H1 (cell line): ENCODE results near the gene HYLS1. TPM values are rescaled to one million over a fixed set of nuclear protein-coding genes. Genes with fewer than 3 reads are reported as not detected.

Experiments
- CTCF ChIA-PET: fragments of 300-600 bp; sonication (Branson Sonifier 250); formaldehyde crosslinking; loops from one replicate; lab custom pipeline; 2021; ENCODE audit not compliant: partially characterized antibody; lab: Charles Lee
- POLR2A ChIA-PET: fragments of 300-600 bp; sonication (Branson Sonifier 250); formaldehyde crosslinking; loops from one replicate; lab custom pipeline; 2021; ENCODE audit warnings: inconsistent platforms; ENCODE audit not compliant: partially characterized antibody; lab: Charles Lee
- DNase-seq, 2 experiments: peaks; one replicate each; pipeline versions ENCODE4 v3.0.0 to v3.0.0-alpha.2; 2010 to 2022; ENCODE audit warnings: low spot score in 2 of 2, low read depth in 1 of 2, mixed read lengths in 1 of 2
- FAIRE-seq: peaks from 2 replicates; lab custom pipeline; 2011; peaks lifted over from hg19 to GRCh38; lab: Jason Lieb, UNC
- H2AFZ ChIP-seq: 2 replicates; pipeline ENCODE4 v1.8.1; 2012; ENCODE audit warnings: low read length, inconsistent platforms
- H2AK5ac ChIP-seq: 2 replicates; pipeline ENCODE4 v1.6.1; 2013; ENCODE audit warnings: low read depth, low read length
- H2BK120ac ChIP-seq: replicated peaks from 2 replicates; pipeline ENCODE3; 2013; ENCODE audit warnings: low read depth, low read length, inconsistent platforms
- H2BK12ac ChIP-seq: 2 replicates; pipeline ENCODE4 v1.6.1; 2013; ENCODE audit warnings: low read depth, low read length
- H2BK15ac ChIP-seq: 2 replicates; pipeline ENCODE4 v1.6.1; 2013; ENCODE audit warnings: low read length
- H2BK20ac ChIP-seq: 2 replicates; pipeline ENCODE4 v1.6.1; 2013; ENCODE audit warnings: low read length
- H2BK5ac ChIP-seq: 2 replicates; pipeline ENCODE4 v1.6.1; 2013; ENCODE audit warnings: low read depth, low read length
- H3K14ac ChIP-seq: 2 replicates; pipeline ENCODE4 v1.6.1; 2013; ENCODE audit warnings: inconsistent platforms; ENCODE audit not compliant: insufficient read length
- H3K18ac ChIP-seq: 2 replicates; pipeline ENCODE4 v1.6.1; 2013; ENCODE audit warnings: low read length; ENCODE audit errors: extremely low read depth
- H3K23ac ChIP-seq: 2 replicates; pipeline ENCODE4 v1.6.1; 2013; ENCODE audit warnings: inconsistent platforms; ENCODE audit not compliant: insufficient read length
- H3K23me2 ChIP-seq: 2 replicates; pipeline ENCODE4 v1.6.1; 2013; ENCODE audit warnings: low read depth, low read length
- H3K27ac ChIP-seq: 2 replicates; pipeline ENCODE4 v1.6.1; 2011; ENCODE audit warnings: low read depth, low read length, inconsistent platforms
- H3K27me3 ChIP-seq, 4 experiments: replicated peaks in 1 of 4; 1 replicate in 1 of 4; 2 replicates in 3 of 4; pipeline versions ENCODE4 v1.6.1 to v1.8.1; 2011 to 2013; ENCODE audit warnings: low read length in 3 of 4, mild to moderate bottlenecking in 3 of 4, inconsistent platforms in 2 of 4, mixed read lengths in 2 of 4, moderate library complexity in 1 of 4; ENCODE audit not compliant: control insufficient read depth in 3 of 4, insufficient read depth in 3 of 4; ENCODE audit errors: extremely low read depth in 1 of 4
- H3K36me3 ChIP-seq, 4 experiments: 2 replicates each; pipeline versions ENCODE4 v1.6.1 to v1.8.1; 2011 to 2013; ENCODE audit warnings: mild to moderate bottlenecking in 4 of 4, low read length in 3 of 4, moderate library complexity in 2 of 4, control low read depth in 1 of 4, inconsistent platforms in 1 of 4; ENCODE audit not compliant: insufficient read depth in 4 of 4, control insufficient read depth in 2 of 4
- H3K4ac ChIP-seq: replicated peaks from 2 replicates; pipeline ENCODE3; 2013; ENCODE audit warnings: low read length, low read depth, mixed read lengths, inconsistent platforms; ENCODE audit not compliant: insufficient read length
- H3K4me1 ChIP-seq, 4 experiments: replicated peaks in 1 of 4; 1 replicate in 1 of 4; 2 replicates in 3 of 4; pipeline versions ENCODE4 v1.6.1 to v1.8.1; 2011 to 2013; ENCODE audit warnings: low read length in 3 of 4, inconsistent platforms in 2 of 4, mixed read lengths in 1 of 4; ENCODE audit not compliant: insufficient read depth in 4 of 4, control insufficient read depth in 3 of 4
- H3K4me2 ChIP-seq, 2 experiments: 2 replicates each; pipeline versions ENCODE4 v1.6.1 to v1.8.1; 2011 to 2013; ENCODE audit warnings: low read depth in 2 of 2, low read length in 2 of 2, control low read depth in 1 of 2, inconsistent platforms in 1 of 2, mild to moderate bottlenecking in 1 of 2; ENCODE audit not compliant: insufficient read depth in 1 of 2
- H3K4me3 ChIP-seq, 4 experiments: fragments of 200-600, 300-600 bp in 1 of 4; sonication (generic), shearing (Covaris generic), sonication (Bioruptor Twin) in 1 of 4; 2 replicates each; pipeline versions ENCODE4 v1.5.1 to v1.8.1; 2011 to 2016; ENCODE audit warnings: low read length in 4 of 4, low read depth in 3 of 4, control low read depth in 2 of 4, inconsistent platforms in 2 of 4, mild to moderate bottlenecking in 2 of 4, mixed read lengths in 1 of 4, moderate library complexity in 1 of 4; ENCODE audit not compliant: insufficient read depth in 2 of 4; ENCODE audit errors: extremely low read depth in 1 of 4
- H3K56ac ChIP-seq: replicated peaks from 2 replicates; pipeline ENCODE3; 2013; ENCODE audit warnings: low read depth, mild to moderate bottlenecking, mixed read lengths, low read length, inconsistent platforms; ENCODE audit not compliant: insufficient read length
- H3K79me1 ChIP-seq: 2 replicates; pipeline ENCODE4 v1.6.1; 2013; ENCODE audit warnings: low read depth, low read length, control low read depth
- H3K79me2 ChIP-seq, 2 experiments: 2 replicates each; pipeline versions ENCODE4 v1.6.1 to v1.8.1; 2012 to 2013; ENCODE audit warnings: low read length in 2 of 2, mild to moderate bottlenecking in 2 of 2, inconsistent platforms in 1 of 2; ENCODE audit not compliant: insufficient read depth in 2 of 2, control insufficient read depth in 1 of 2
- H3K9ac ChIP-seq, 4 experiments: replicated peaks in 1 of 4; 1 replicate in 1 of 4; 2 replicates in 3 of 4; pipeline versions ENCODE4 v1.6.1 to v1.8.1; 2011 to 2013; ENCODE audit warnings: low read depth in 3 of 4, low read length in 3 of 4, control low read depth in 2 of 4, mild to moderate bottlenecking in 2 of 4, moderate library complexity in 2 of 4, inconsistent platforms in 1 of 4; ENCODE audit errors: extremely low read depth in 1 of 4
- H3K9me3 ChIP-seq, 2 experiments: 2 replicates each; pipeline versions ENCODE4 v1.6.1 to v1.8.1; 2012 to 2013; ENCODE audit warnings: mild to moderate bottlenecking in 2 of 2, moderate library complexity in 2 of 2, control low read depth in 1 of 2, inconsistent platforms in 1 of 2, low read depth in 1 of 2, low read length in 1 of 2, mixed read lengths in 1 of 2; ENCODE audit not compliant: insufficient read depth in 2 of 2
- H4K20me1 ChIP-seq, 2 experiments: replicated peaks in 1 of 2; 2 replicates each; pipeline versions ENCODE3 to v1.8.1; 2011 to 2013; ENCODE audit warnings: inconsistent platforms in 2 of 2, low read length in 2 of 2, mild to moderate bottlenecking in 1 of 2; ENCODE audit not compliant: insufficient read depth in 2 of 2, control insufficient read depth in 1 of 2
- H4K5ac ChIP-seq: 2 replicates; pipeline ENCODE4 v1.6.1; 2013; ENCODE audit warnings: low read length, low read depth, mixed read lengths, inconsistent platforms; ENCODE audit not compliant: insufficient read length
- H4K8ac ChIP-seq: 2 replicates; pipeline ENCODE4 v1.8.0; 2013; ENCODE audit warnings: mild to moderate bottlenecking, moderate library complexity, low read length, inconsistent platforms; ENCODE audit not compliant: insufficient read depth; ENCODE audit errors: extremely low read depth
- H4K91ac ChIP-seq: replicated peaks from 2 replicates; pipeline ENCODE3; 2013; ENCODE audit warnings: low read length, mixed read lengths, inconsistent platforms; ENCODE audit not compliant: insufficient read length
- E2F6 ChIP-seq: IDR thresholded peaks from 2 replicates; pipeline ENCODE4 v1.6.1; 2012; ENCODE audit warnings: inconsistent platforms
- EGR1 ChIP-seq: IDR thresholded peaks from 2 replicates; pipeline ENCODE4 v1.6.1; 2011; ENCODE audit warnings: low read depth, low read length, borderline replicate concordance
- RBBP5 ChIP-seq: IDR thresholded peaks from 2 replicates; pipeline ENCODE4 v1.7.1; 2012; ENCODE audit warnings: low read depth, mild to moderate bottlenecking, inconsistent platforms, low read length, moderate library complexity, borderline replicate concordance
- TAF7 ChIP-seq: optimal IDR thresholded peaks from 2 replicates; pipeline ENCODE3; 2011; ENCODE audit warnings: low read depth, mild to moderate bottlenecking, inconsistent platforms, low read length, moderate library complexity, borderline replicate concordance
- TEAD4 ChIP-seq: IDR thresholded peaks from 2 replicates; pipeline ENCODE4 v1.6.1; 2012; ENCODE audit warnings: low read depth, low read length, inconsistent platforms, mixed read lengths
- WGBS, 2 experiments: shearing (Covaris generic) in 1 of 2; methylation state at CpG; one replicate each; pipeline versions ENCODE4 v1.1.6 to v1.1.7; 2013 to 2015; ENCODE audit warnings: low lambda C conversion rate in 2 of 2, mixed read lengths in 2 of 2, inconsistent platforms in 1 of 2, low coverage in 1 of 2, missing lambda C conversion rate in 1 of 2; ENCODE audit not compliant: insufficient replicate concordance in 2 of 2, insufficient coverage in 1 of 2, insufficient read length in 1 of 2; ENCODE audit errors: extremely low coverage in 1 of 2, missing lambda C conversion rate in 1 of 2; 5-methylcytosine and 5-hydroxymethylcytosine counted together
- polyA plus RNA-seq, 7 experiments: library from polyadenylated mRNA; depleted of rRNA in 3 of 7; stranded (reverse) in 5 of 7; unstranded in 2 of 7; fragments of >200 nt in 5 of 7; fragments of 200-250 nt in 2 of 7; gene quantifications; 1 replicate in 5 of 7; 2 replicates in 1 of 7; 4 replicates in 1 of 7; pipeline versions ENCODE4 v1.2.1 to v1.2.3, GENCODE V29; 2011 to 2013; ENCODE audit warnings: missing spikeins in 2 of 7, mixed read lengths in 2 of 7
- total RNA-seq: library from RNA; stranded (reverse); fragmentation: NEBNext Ultra II Directional; extraction: Animal tissue kit (Norgen Biotek cat#: 25700); gene quantifications from 2 replicates; pipeline ENCODE4 v1.2.1, GENCODE V29; 2021
- TF ChIP-seq, protein P1 (sequence below): IDR thresholded peaks from 2 replicates; pipeline ENCODE4 v1.6.1; 2012; ENCODE audit warnings: inconsistent platforms

Gene HYLS1
- total and polyA plus RNA-seq, 2 of the 8 experiments (the other 6 are each of a cell fraction or from before 2014, with no cell fraction given), result 5.1 to 11.6 TPM

DNA sequence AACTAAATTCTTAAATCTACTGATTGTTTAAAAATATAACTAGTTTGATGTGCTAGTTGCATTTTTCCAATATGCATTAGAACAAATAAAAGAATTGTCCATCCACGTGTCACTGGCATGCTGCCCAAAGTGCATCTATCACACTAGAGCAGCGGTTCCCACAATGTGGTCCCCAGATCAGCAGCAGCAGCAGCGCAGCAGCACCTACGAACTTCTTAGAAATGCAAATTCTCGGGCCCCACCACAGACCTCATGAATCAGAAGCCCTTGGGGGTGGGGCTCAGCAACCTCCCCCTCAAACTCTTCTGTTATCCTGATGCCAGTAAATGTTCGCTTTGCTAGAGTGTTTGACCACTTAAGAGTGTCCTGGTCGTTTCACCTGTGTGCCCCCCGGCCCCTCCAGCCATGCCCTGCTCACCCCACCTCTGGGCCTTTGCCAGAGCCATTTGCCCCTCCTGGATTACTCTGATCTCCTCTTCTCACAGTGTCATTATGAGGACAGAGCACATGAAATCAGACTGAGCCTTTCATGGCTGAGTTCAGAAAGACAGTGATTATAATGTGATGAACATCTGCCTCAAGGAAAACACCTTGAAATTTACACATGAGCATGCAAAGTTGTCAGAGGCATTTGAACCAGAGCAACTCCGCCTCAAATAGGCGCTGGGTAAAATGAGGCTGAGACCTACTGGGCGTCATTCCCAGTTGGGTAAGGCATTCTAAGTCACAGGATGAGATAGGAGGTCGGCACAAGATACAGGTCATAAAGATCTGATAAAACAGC, 45.8 kb downstream of the HYLS1 start:
- CTCF ChIA-PET, result interaction anchor here (1.0 to 7.0 kb wide), 5 partner anchors 9 to 261 kb away, joined by 5 to 76 read pairs (median 11); partner anchors contain the start of gene VSIG10L2
- Histone ChIP-seq H3K79me1 (no peaks in the 10 kb centered on the region), H3K9ac (no peak overlapping the region), H4K5ac (no peak overlapping the region), H3K27ac (peak overlapping the region; percentile 20; the same call in 1 of the 2 replicates), H2AK5ac (no peak overlapping the region), H3K56ac (no peak overlapping the region), H3K23me2 (no peaks in the 10 kb centered on the region), H2BK5ac (peak overlapping the region; percentile 3; the same call in 1 of the 2 replicates), H3K18ac (peak overlapping the region; percentile 52; the same call in 1 of the 2 replicates), H4K20me1 (no peaks in the 10 kb centered on the region), H3K4ac (no peak overlapping the region), H2AFZ (0 out of 2 replicates have a peak overlapping the region, but pooled peaks have one; percentile 0), H3K27me3 (peaks cover 0 to 6% (median 2%) of the 10 kb centered on the region in 4 experiments; a peak in 2 of 7 replicates), H2BK12ac (peak overlapping the region; percentile 71), H2BK20ac (peak overlapping the region; percentile 2), H3K36me3 (no peaks in the 10 kb centered on the region), H4K8ac (no peak overlapping the region; the same call in 1 of the 2 replicates), H2BK120ac (no peak overlapping the region), H3K79me2 (no peaks in the 10 kb centered on the region), H3K4me3 (peak overlapping the region in 1 of 4 experiments; percentile 3; a peak in 1 of 8 replicates), H3K4me1 (peaks cover 6 to 14% (median 11%) of the 10 kb centered on the region in 4 experiments), H3K14ac (no peak overlapping the region), H2BK15ac (no peak overlapping the region), H3K4me2 (peak overlapping the region; percentile 33 to 65), H3K9me3 (no peaks in the 10 kb centered on the region), H3K23ac (no peak overlapping the region), H4K91ac (no peak overlapping the region)
- TF ChIP-seq, protein P1, sequence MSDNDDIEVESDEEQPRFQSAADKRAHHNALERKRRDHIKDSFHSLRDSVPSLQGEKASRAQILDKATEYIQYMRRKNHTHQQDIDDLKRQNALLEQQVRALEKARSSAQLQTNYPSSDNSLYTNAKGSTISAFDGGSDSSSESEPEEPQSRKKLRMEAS, result peak; percentile 46; the same call in 1 of the 2 replicates
- TF ChIP-seq TAF7 (no peak), E2F6 (0 out of 2 replicates have a peak, but pooled peaks have one; percentile 12), EGR1 (no peak), RBBP5 (no peak), TEAD4 (no peak)
- 57% methylated on average over 12 of the region's 12 CpGs; no CpG with 5 or more reads in 1 of the 2 experiments for WGBS, 2 experiments
- POLR2A ChIA-PET, result interaction anchor here (1.6 kb wide), 1 partner anchor 10 kb away, joined by 6 read pairs; no protein-coding TSS in a partner anchor
- DNase-seq, result peak in 1 of 2 experiments; percentile 19
- peak; percentile 19 for FAIRE-seq
